Measurements from ENCODE around the gene RNF222. TPM values are rescaled to one million over a fixed set of nuclear protein-coding genes. Genes with fewer than 3 reads are reported as not detected.

The RNF222 gene
- total RNA-seq, 4 donors from 2014 or later: 0.15 to 0.23 TPM; not detected in 2

GRCh38 chr17:8413938-8414337 lies 16.3 kb upstream of the RNF222 start:
- Histone ChIP-seq H3K36me3 (no peaks in the 10 kb centered on the region), H3K4me3 (no peak overlapping the region), H3K27ac (no peak overlapping the region), H3K4me1 (peaks cover 0 to 8% (median 0%) of the 10 kb centered on the region in 3 donors), H3K9me3 (no peaks in the 10 kb centered on the region), H3K27me3 (peaks cover 29% of the 10 kb centered on the region)
- TF ChIP-seq EP300 (IDR thresholded peaks at IDR 0.05) (no peak), POLR2AphosphoS5 (IDR thresholded peaks at IDR 0.05) (no peak), POLR2A (IDR thresholded peaks at IDR 0.05) (no peak)
- TF ChIP-seq, protein P1, sequence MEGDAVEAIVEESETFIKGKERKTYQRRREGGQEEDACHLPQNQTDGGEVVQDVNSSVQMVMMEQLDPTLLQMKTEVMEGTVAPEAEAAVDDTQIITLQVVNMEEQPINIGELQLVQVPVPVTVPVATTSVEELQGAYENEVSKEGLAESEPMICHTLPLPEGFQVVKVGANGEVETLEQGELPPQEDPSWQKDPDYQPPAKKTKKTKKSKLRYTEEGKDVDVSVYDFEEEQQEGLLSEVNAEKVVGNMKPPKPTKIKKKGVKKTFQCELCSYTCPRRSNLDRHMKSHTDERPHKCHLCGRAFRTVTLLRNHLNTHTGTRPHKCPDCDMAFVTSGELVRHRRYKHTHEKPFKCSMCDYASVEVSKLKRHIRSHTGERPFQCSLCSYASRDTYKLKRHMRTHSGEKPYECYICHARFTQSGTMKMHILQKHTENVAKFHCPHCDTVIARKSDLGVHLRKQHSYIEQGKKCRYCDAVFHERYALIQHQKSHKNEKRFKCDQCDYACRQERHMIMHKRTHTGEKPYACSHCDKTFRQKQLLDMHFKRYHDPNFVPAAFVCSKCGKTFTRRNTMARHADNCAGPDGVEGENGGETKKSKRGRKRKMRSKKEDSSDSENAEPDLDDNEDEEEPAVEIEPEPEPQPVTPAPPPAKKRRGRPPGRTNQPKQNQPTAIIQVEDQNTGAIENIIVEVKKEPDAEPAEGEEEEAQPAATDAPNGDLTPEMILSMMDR (IDR thresholded peaks at IDR 0.05): no peak
- ATAC-seq: no peak

DNA sequence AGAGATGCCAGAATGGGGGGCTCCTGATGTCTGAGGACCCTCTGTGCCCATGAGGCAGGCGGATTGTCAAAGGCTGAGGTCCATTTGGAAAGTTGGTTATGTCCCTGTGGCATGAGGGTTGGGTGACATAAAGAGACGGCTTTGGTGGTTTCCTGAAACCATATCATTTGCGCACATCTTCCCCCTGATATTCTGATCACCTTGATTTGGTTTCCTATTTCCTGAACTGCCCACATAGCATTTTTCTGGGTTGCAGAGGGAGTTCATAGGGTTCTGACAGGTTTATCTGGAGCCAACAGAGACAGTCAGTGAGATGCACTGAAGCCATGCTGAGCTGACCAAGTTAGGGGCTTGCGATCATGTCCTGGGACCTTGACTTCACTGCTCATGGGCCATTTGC lies 15.7 kb upstream of the RNF222 start:
- TF ChIP-seq POLR2AphosphoS5 (IDR thresholded peaks at IDR 0.05): no peak
- H3K4me3 ChIP-seq: no peak overlapping the region
- H3K36me3 ChIP-seq: no peaks in the 10 kb centered on the region
- WGBS, 2 donors (ENCODE audit: low coverage in 1 of 2): 53 to 95% methylated on average over 3 of the region's 4 CpGs
- no peak for ATAC-seq
- no peaks in the 10 kb centered on the region for H3K9me3 ChIP-seq
- peaks cover 29% of the 10 kb centered on the region for H3K27me3 ChIP-seq
- H3K4me1 ChIP-seq: peaks cover 0 to 8% (median 0%) of the 10 kb centered on the region in 3 donors
- no peak overlapping the region for H3K27ac ChIP-seq

DNA sequence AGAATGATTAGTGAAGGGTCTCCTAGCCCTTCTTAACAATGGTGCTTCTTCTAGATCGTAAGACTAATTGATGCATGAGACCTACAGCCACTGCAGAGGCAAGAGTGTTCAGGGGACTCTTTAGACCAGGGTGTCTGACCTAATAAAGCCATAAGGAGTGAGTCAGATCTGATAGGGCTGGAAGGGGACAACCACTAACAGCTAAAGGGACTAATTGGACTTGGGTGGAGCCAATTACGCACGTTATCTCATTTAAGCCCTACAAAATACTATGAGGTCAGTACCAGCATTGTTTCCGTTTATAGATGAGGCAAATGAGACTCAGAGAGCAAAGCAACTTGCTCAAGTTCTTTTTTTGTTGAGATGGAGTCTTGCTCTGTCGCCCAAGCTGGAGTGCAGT lies 14.5 kb upstream of the RNF222 start:
- Histone ChIP-seq H3K4me3 (no peak overlapping the region), H3K27me3 (peaks cover 29% of the 10 kb centered on the region), H3K4me1 (peaks cover 0 to 8% (median 0%) of the 10 kb centered on the region in 3 donors), H3K27ac (no peak overlapping the region), H3K9me3 (no peaks in the 10 kb centered on the region), H3K36me3 (no peaks in the 10 kb centered on the region)
- no peak for TF ChIP-seq EP300 (IDR thresholded peaks at IDR 0.05)
- no peak for TF ChIP-seq POLR2AphosphoS5 (IDR thresholded peaks at IDR 0.05)
- no peak for TF ChIP-seq POLR2A (IDR thresholded peaks at IDR 0.05)
- TF ChIP-seq, protein P1 (IDR thresholded peaks at IDR 0.05): no peak
- 72 to 87% methylated on average over 5 of the region's 5 CpGs for WGBS, 2 donors (ENCODE audit: low coverage in 1 of 2)
- no peak for ATAC-seq

DNA sequence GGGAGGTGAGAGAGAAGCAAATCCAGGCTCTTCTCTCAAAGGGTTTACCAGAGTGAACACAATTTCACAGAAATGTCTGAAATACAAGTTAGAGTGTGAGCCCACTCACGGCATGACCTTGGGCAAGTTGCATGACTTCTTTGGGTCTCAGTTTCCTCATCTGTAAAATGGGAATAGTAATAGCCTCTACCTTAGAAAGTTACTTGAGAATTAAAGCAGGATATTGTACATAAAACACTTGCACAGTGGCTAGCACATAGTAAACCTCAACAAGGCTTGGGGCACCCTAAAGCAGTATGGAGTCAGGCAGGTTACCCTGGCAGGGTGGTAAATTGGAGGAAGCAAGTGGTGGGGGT lies 13.2 kb upstream of the RNF222 start:
- H3K27me3 ChIP-seq: peaks cover 29% of the 10 kb centered on the region
- TF ChIP-seq EP300 (IDR thresholded peaks at IDR 0.05) (no peak), POLR2A (IDR thresholded peaks at IDR 0.05) (no peak), POLR2AphosphoS5 (IDR thresholded peaks at IDR 0.05) (no peak)
- TF ChIP-seq, protein P1 (IDR thresholded peaks at IDR 0.05): no peak
- ATAC-seq: no peak

GRCh38 chr17:8409966-8410882 lies 12.6 kb upstream of the RNF222 start:
- no peak overlapping the region for H3K27ac ChIP-seq
- H3K9me3 ChIP-seq: no peaks in the 10 kb centered on the region
- H3K36me3 ChIP-seq: no peaks in the 10 kb centered on the region
- TF ChIP-seq, protein P1 (IDR thresholded peaks at IDR 0.05): peak; percentile 81 to 91 (median 87)
- TF ChIP-seq EP300 (IDR thresholded peaks at IDR 0.05) (no peak), POLR2AphosphoS5 (IDR thresholded peaks at IDR 0.05) (peak; percentile 61)
- H3K4me3 ChIP-seq: no peak overlapping the region
- peaks cover 0 to 8% (median 0%) of the 10 kb centered on the region in 3 donors for H3K4me1 ChIP-seq
- peak; percentile 90 for ATAC-seq
- WGBS, 2 donors (ENCODE audit: low coverage in 1 of 2): 21 to 26% methylated on average over 9 to 18 of the region's 19 CpGs
- H3K27me3 ChIP-seq: peaks cover 29% of the 10 kb centered on the region

More for the DNA sequence above, 13.2 kb upstream of the RNF222 start:
- no peak overlapping the region for H3K27ac ChIP-seq
- H3K36me3 ChIP-seq: no peaks in the 10 kb centered on the region
- no peak overlapping the region for H3K4me3 ChIP-seq
- WGBS, 2 donors (ENCODE audit: low coverage in 1 of 2): 56 to 60% methylated on average over 1 of the region's 1 CpG
- peaks cover 0 to 8% (median 0%) of the 10 kb centered on the region in 3 donors for H3K4me1 ChIP-seq
- no peaks in the 10 kb centered on the region for H3K9me3 ChIP-seq
